H9 (cell line): Measurements from ENCODE around the gene ANKRD44. TPM values are rescaled to one million over a fixed set of nuclear protein-coding genes. Genes with fewer than 3 reads are reported as not detected.

Experiments used
- DNase-seq: peaks from one replicate; pipeline ENCODE4 v3.0.0-alpha.2; 2017
- H2AFZ ChIP-seq: one replicate; pipeline ENCODE4 v1.6.1; 2013; ENCODE audit warnings: mild to moderate bottlenecking, low read length, control low read depth, moderate library complexity
- H2AK5ac ChIP-seq: 2 replicates; pipeline ENCODE4 v1.6.1; 2013; ENCODE audit warnings: low read length, control low read depth, mixed read lengths; ENCODE audit not compliant: insufficient read length
- H2BK120ac ChIP-seq: one replicate; pipeline ENCODE4 v1.6.1; 2013; ENCODE audit warnings: low read depth, mild to moderate bottlenecking, low read length, control low read depth, inconsistent platforms; ENCODE audit not compliant: poor library complexity, severe bottlenecking
- H2BK12ac ChIP-seq: 2 replicates; pipeline ENCODE4 v1.6.1; 2013; ENCODE audit warnings: low read length, control low read depth, mixed read lengths, low read depth; ENCODE audit not compliant: insufficient read length
- H2BK15ac ChIP-seq: 2 replicates; pipeline ENCODE4 v1.6.1; 2013; ENCODE audit warnings: low read depth, low read length, control low read depth
- H2BK20ac ChIP-seq: one replicate; pipeline ENCODE4 v1.6.1; 2013; ENCODE audit warnings: low read depth, mild to moderate bottlenecking, low read length, control low read depth, inconsistent platforms; ENCODE audit not compliant: poor library complexity, severe bottlenecking
- H2BK5ac ChIP-seq: 2 replicates; pipeline ENCODE4 v1.6.1; 2013; ENCODE audit warnings: low read length, control low read depth, mixed read lengths; ENCODE audit not compliant: insufficient read length
- H3K14ac ChIP-seq: 2 replicates; pipeline ENCODE4 v1.6.1; 2013; ENCODE audit warnings: low read length, control low read depth; ENCODE audit not compliant: insufficient read depth
- H3K18ac ChIP-seq: 2 replicates; pipeline ENCODE4 v1.6.1; 2013; ENCODE audit warnings: low read depth, mild to moderate bottlenecking, mixed read lengths, low read length, control low read depth; ENCODE audit not compliant: insufficient read length
- H3K23ac ChIP-seq: 2 replicates; pipeline ENCODE4 v1.6.1; 2013; ENCODE audit warnings: low read length, control low read depth, mixed read lengths, low read depth; ENCODE audit not compliant: insufficient read length
- H3K23me2 ChIP-seq: 2 replicates; pipeline ENCODE4 v1.6.1; 2013; ENCODE audit warnings: low read depth, mild to moderate bottlenecking, mixed read lengths, low read length, control low read depth; ENCODE audit not compliant: insufficient read length, poor library complexity, severe bottlenecking
- H3K27ac ChIP-seq: 2 replicates; pipeline ENCODE4 v1.5.1; 2013; ENCODE audit warnings: low read length, control low read depth, mixed read lengths, low read depth; ENCODE audit not compliant: insufficient read length
- H3K27me3 ChIP-seq: 2 replicates; pipeline ENCODE4 v1.6.1; 2013; ENCODE audit warnings: low read length, control low read depth, inconsistent platforms; ENCODE audit not compliant: insufficient read depth
- H3K4ac ChIP-seq: 2 replicates; pipeline ENCODE4 v1.6.1; 2013; ENCODE audit warnings: low read depth, mild to moderate bottlenecking, control low read depth, inconsistent platforms, low read length, moderate library complexity
- H3K4me1 ChIP-seq: 2 replicates; pipeline ENCODE4 v1.6.1; 2013; ENCODE audit warnings: low read length, control low read depth, inconsistent platforms; ENCODE audit not compliant: insufficient read depth
- H3K4me2 ChIP-seq: 2 replicates; pipeline ENCODE4 v1.6.1; 2013; ENCODE audit warnings: low read length, control low read depth, mixed read lengths; ENCODE audit not compliant: insufficient read length, insufficient read depth
- H3K56ac ChIP-seq: 2 replicates; pipeline ENCODE4 v1.6.1; 2013; ENCODE audit warnings: low read depth, mild to moderate bottlenecking, mixed read lengths, low read length, control low read depth; ENCODE audit not compliant: insufficient read length
- H3K79me1 ChIP-seq: 2 replicates; pipeline ENCODE4 v1.6.1; 2013; ENCODE audit warnings: low read depth, mild to moderate bottlenecking, moderate library complexity, low read length, control low read depth, inconsistent platforms; ENCODE audit not compliant: insufficient read depth, poor library complexity, severe bottlenecking
- H3K79me2 ChIP-seq: 2 replicates; pipeline ENCODE4 v1.6.1; 2013; ENCODE audit warnings: low read length, control low read depth, inconsistent platforms; ENCODE audit not compliant: insufficient read depth
- H3K9ac ChIP-seq: 2 replicates; pipeline ENCODE4 v1.6.1; 2013; ENCODE audit warnings: low read length, control low read depth, mixed read lengths; ENCODE audit not compliant: insufficient read length; ENCODE audit errors: extremely low read depth
- H3K9me3 ChIP-seq: one replicate; pipeline ENCODE4 v1.6.1; 2013; ENCODE audit warnings: low read depth, low read length, inconsistent platforms; ENCODE audit not compliant: control insufficient read depth
- H3T11ph ChIP-seq: one replicate; pipeline ENCODE4 v1.6.1; 2013; ENCODE audit warnings: mild to moderate bottlenecking, low read length, control low read depth, inconsistent platforms
- H4K20me1 ChIP-seq: one replicate; pipeline ENCODE4 v1.6.1; 2013; ENCODE audit not compliant: control insufficient read depth, insufficient read length, insufficient read depth
- H4K5ac ChIP-seq: 2 replicates; pipeline ENCODE4 v1.6.1; 2013; ENCODE audit warnings: low read depth, mild to moderate bottlenecking, mixed read lengths, low read length, control low read depth; ENCODE audit not compliant: insufficient read length
- H4K8ac ChIP-seq: replicated peaks from 2 replicates; pipeline ENCODE4 v1.6.1; 2013; ENCODE audit warnings: low read length, control low read depth, mixed read lengths, low read depth; ENCODE audit not compliant: insufficient read length
- H4K91ac ChIP-seq: 2 replicates; pipeline ENCODE4 v1.6.1; 2013; ENCODE audit warnings: low read depth, mild to moderate bottlenecking, moderate library complexity, mixed read lengths, low read length, control low read depth; ENCODE audit not compliant: insufficient read length
- H3K27ac Mint-ChIP-seq, 3 experiments: 2 replicates in 2 of 3; 3 replicates in 1 of 3; pipeline ENCODE4 v1.8.0; 2020 to 2021; ENCODE audit warnings: mixed read lengths in 3 of 3, mild to moderate bottlenecking in 1 of 3, moderate library complexity in 1 of 3
- H3K27me3 Mint-ChIP-seq: 2 replicates; pipeline ENCODE4 v1.8.0; 2021; ENCODE audit warnings: low read depth, mild to moderate bottlenecking, moderate library complexity, mixed read lengths
- H3K36me3 Mint-ChIP-seq, 3 experiments: 2 replicates in 2 of 3; 3 replicates in 1 of 3; pipeline ENCODE4 v1.8.0; 2020 to 2021; ENCODE audit warnings: low read depth in 3 of 3, mixed read lengths in 3 of 3; ENCODE audit not compliant: insufficient read depth in 1 of 3
- H3K4me1 Mint-ChIP-seq, 2 experiments: 2 replicates each; pipeline ENCODE4 v1.8.0; 2020; ENCODE audit warnings: mixed read lengths in 2 of 2
- H3K4me3 Mint-ChIP-seq, 2 experiments: 2 replicates in 1 of 2; 3 replicates in 1 of 2; pipeline ENCODE4 v1.8.0; 2020 to 2021; ENCODE audit warnings: mild to moderate bottlenecking in 2 of 2, mixed read lengths in 2 of 2, moderate library complexity in 1 of 2
- H3K9me3 Mint-ChIP-seq, 2 experiments: 2 replicates in 1 of 2; 3 replicates in 1 of 2; pipeline ENCODE4 v1.8.0; 2020; ENCODE audit warnings: mild to moderate bottlenecking in 2 of 2, mixed read lengths in 2 of 2, moderate library complexity in 1 of 2
- WGBS: extraction: QIAGEN DNeasy Blood & Tissue Kit; methylation state at CpG from one replicate; pipeline ENCODE4 v1.1.7; 2013; ENCODE audit warnings: missing lambda C conversion rate, low lambda C conversion rate, mixed read lengths; ENCODE audit not compliant: insufficient read length; ENCODE audit errors: extremely low coverage; 5-methylcytosine and 5-hydroxymethylcytosine counted together
- total RNA-seq: library from RNA; stranded (reverse); gene quantifications from 2 replicates; pipeline ENCODE4 v1.2.1, GENCODE V29; 2021
- TF ChIP-seq, protein P1 (sequence below): fragments of 200-600 bp; sonication (generic); conservative IDR thresholded peaks from 3 replicates; pipeline ENCODE4 v1.8.0; 2021; ENCODE audit warnings: antibody characterized with exemption, mild to moderate bottlenecking

The ANKRD44 gene
- total RNA-seq, 1 experiment from 2014 or later: 1.9 TPM

DNA sequence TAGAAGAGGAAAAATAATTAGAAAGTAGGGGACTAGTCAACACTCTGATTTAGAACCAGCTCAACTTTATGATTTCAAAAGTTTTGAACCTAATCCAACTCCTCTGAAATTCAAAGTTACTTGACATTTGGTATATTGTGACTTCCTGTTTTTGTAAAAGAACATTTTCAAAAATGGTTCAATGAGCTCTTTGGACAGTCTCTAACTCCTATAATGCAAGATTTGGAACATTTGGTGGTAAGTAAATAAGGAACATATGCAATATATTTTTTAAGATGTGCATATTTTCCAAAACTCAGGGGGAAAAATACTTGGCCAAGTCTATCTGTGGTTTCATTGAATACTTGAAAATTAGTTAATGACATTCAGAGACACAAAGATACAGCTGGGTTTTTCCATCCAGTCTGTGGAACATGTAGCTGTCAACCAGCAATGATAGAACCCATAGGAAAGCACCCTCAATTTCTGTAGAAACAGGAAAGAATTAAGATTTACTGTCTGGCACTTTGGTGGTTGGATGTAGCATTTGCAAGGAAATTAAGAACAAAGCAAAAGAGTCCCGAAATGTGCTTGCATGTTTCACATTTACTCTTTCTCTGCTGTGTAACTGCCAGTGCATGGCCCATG, 17.0 kb upstream of the ANKRD44 start:
- WGBS: no CpG with 5 or more reads among the region's 1 CpG
- no peak overlapping the region for H3K27ac ChIP-seq

More for the DNA sequence above, 17.0 kb upstream of the ANKRD44 start:
- Histone ChIP-seq H3K79me2 (no peaks in the 10 kb centered on the region), H3K4me2 (no peak overlapping the region), H2BK5ac (no peak overlapping the region), H2BK20ac (no peak overlapping the region), H3K79me1 (no peaks in the 10 kb centered on the region), H3K23me2 (no peaks in the 10 kb centered on the region), H3K23ac (no peak overlapping the region), H3K9me3 (no peaks in the 10 kb centered on the region), H2BK15ac (no peak overlapping the region), H4K8ac (no peak overlapping the region), H3K14ac (no peak overlapping the region), H3T11ph (no peak overlapping the region), H3K56ac (no peak overlapping the region), H4K20me1 (no peaks in the 10 kb centered on the region), H3K4me1 (no peaks in the 10 kb centered on the region), H2AK5ac (no peak overlapping the region), H3K27me3 (no peaks in the 10 kb centered on the region), H2BK120ac (no peak overlapping the region), H3K18ac (no peak overlapping the region), H4K91ac (no peak overlapping the region), H3K4ac (no peak overlapping the region), H2AFZ (no peak overlapping the region), H2BK12ac (no peak overlapping the region), H4K5ac (no peak overlapping the region), H3K9ac (no peak overlapping the region)
- Mint-ChIP-seq H3K36me3 (no peaks in the 10 kb centered on the region), H3K9me3 (no peaks in the 10 kb centered on the region), H3K27ac (no peak overlapping the region), H3K27me3 (peaks cover 2% of the 10 kb centered on the region; the same call in 1 of the 2 replicates), H3K4me3 (no peak overlapping the region), H3K4me1 (peaks cover 2 to 7% of the 10 kb centered on the region in 2 experiments)
- TF ChIP-seq, protein P1, sequence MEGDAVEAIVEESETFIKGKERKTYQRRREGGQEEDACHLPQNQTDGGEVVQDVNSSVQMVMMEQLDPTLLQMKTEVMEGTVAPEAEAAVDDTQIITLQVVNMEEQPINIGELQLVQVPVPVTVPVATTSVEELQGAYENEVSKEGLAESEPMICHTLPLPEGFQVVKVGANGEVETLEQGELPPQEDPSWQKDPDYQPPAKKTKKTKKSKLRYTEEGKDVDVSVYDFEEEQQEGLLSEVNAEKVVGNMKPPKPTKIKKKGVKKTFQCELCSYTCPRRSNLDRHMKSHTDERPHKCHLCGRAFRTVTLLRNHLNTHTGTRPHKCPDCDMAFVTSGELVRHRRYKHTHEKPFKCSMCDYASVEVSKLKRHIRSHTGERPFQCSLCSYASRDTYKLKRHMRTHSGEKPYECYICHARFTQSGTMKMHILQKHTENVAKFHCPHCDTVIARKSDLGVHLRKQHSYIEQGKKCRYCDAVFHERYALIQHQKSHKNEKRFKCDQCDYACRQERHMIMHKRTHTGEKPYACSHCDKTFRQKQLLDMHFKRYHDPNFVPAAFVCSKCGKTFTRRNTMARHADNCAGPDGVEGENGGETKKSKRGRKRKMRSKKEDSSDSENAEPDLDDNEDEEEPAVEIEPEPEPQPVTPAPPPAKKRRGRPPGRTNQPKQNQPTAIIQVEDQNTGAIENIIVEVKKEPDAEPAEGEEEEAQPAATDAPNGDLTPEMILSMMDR: no peak
- DNase-seq: no peak
